Lower leg skin (tissue), 4 donors: ENCODE measurements around the gene HIP1R. TPM values are rescaled to one million over a fixed set of nuclear protein-coding genes. Genes with fewer than 3 reads are reported as not detected.
A peak's percentile ranks its signal among the peaks of the same experiment; 100 is the strongest.

Experiments
- DNase-seq, 2 donors: peaks; one replicate each; pipeline ENCODE4 v3.0.0-alpha.2; 2019; ENCODE audit warnings: low spot score in 2 of 2
- H3K4me3 ChIP-seq: fragments of 200-600 bp; sonication (generic); 2 replicates; pipeline ENCODE4 v1.5.1; 2017; ENCODE audit warnings: mild to moderate bottlenecking, low read depth; ENCODE audit not compliant: poor library complexity, severe bottlenecking
- POLR2A ChIP-seq, 2 donors: fragments of 450-650 bp; IDR thresholded peaks; one replicate each; pipeline ENCODE4 v1.6.1; 2016 to 2017; ENCODE audit warnings: antibody characterized with exemption in 2 of 2, mild to moderate bottlenecking in 1 of 2, moderate library complexity in 1 of 2
- WGBS, 2 donors: methylation state at CpG; one replicate each; pipeline ENCODE4 v1.1.5; 2018; 5-methylcytosine and 5-hydroxymethylcytosine counted together
- intact Hi-C: fragments of 100-400 bp; cut with DNase I; formaldehyde crosslinking; loops from one replicate; pipeline ENCODE4 v1.15.0; 2023; ENCODE audit warnings: low total_unique reads
- total RNA-seq, 4 donors: library from RNA; depleted of rRNA; stranded (reverse); fragments of >200 nt; gene quantifications; one replicate each; pipeline ENCODE4 v1.1.0, GENCODE V29; 2016
- TF ChIP-seq, protein P1 (sequence below), 3 donors: fragments of 450-650 bp; IDR thresholded peaks; one replicate each; pipeline ENCODE4 v1.5.1; 2016; ENCODE audit warnings: antibody characterized with exemption in 3 of 3, mild to moderate bottlenecking in 3 of 3, moderate library complexity in 2 of 3

Gene HIP1R
- total RNA-seq, 4 donors from 2014 or later = 188 to 342 (median 248) TPM

GRCh38 chr12:122835750-122836026 lies 431 bp downstream of the HIP1R start:
- no peak for TF ChIP-seq POLR2A (IDR thresholded peaks at IDR 0.05)
- TF ChIP-seq, protein P1, sequence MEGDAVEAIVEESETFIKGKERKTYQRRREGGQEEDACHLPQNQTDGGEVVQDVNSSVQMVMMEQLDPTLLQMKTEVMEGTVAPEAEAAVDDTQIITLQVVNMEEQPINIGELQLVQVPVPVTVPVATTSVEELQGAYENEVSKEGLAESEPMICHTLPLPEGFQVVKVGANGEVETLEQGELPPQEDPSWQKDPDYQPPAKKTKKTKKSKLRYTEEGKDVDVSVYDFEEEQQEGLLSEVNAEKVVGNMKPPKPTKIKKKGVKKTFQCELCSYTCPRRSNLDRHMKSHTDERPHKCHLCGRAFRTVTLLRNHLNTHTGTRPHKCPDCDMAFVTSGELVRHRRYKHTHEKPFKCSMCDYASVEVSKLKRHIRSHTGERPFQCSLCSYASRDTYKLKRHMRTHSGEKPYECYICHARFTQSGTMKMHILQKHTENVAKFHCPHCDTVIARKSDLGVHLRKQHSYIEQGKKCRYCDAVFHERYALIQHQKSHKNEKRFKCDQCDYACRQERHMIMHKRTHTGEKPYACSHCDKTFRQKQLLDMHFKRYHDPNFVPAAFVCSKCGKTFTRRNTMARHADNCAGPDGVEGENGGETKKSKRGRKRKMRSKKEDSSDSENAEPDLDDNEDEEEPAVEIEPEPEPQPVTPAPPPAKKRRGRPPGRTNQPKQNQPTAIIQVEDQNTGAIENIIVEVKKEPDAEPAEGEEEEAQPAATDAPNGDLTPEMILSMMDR (IDR thresholded peaks at IDR 0.05) = no peak
- peak overlapping the region; percentile 53 for H3K4me3 ChIP-seq
- DNase-seq = peak in 1 of 2 donors; percentile 84
- WGBS, 2 donors = 0% methylated on average over 2 of the region's 43 CpGs; no CpG with 5 or more reads in 1 of the 2 donors
- intact Hi-C loops = no loop called here

DNA sequence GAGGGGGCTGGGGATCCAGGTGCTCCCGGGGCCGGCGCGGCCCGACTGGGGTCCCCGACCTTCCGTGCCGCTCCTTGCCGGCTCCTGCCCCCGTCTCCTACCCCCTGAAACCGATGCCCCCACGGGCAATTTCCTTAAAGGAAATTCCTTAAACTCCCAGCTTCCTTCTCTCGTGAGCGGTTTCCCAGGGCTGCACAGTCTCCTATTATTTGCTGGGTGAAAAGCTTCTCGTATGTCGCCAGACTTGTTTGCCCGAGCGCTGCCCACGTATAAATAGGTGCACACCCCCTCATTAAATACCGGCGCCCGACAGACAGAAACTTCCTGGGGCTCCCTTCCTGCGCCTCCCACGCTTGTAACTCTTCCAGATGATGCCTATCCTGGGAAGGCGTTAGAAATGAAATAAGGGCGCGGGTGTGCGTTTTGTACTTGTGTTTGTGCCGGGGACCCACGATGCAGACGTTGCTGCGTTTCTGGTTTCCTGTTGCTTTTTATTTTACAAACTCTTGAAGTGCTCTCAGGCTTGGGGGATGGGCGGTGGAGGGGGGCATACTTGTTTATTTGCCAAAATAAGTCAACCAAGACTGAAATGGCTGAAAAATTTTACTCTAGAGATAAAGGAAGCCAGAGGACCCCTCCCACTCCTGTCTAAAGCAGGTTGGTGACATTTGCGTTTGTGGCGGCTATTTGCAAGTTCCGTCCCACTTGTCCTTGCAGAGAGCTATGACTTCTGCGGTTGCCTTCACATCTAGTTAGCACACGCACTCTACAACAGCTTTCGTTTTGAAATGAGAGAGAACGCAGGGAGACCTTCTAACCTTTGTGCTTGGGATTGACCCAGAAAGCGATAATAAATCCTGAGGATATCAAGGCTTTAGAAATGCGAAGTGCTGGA lies 1.0 kb downstream of the HIP1R start:
- peak overlapping the region; percentile 53 for H3K4me3 ChIP-seq
- TF ChIP-seq, protein P1 (IDR thresholded peaks at IDR 0.05) = no peak
- TF ChIP-seq POLR2A (IDR thresholded peaks at IDR 0.05) = no peak
- DNase-seq = peak; percentile 40 to 88
- WGBS, 2 donors = 0 to 1% methylated on average over 36 to 40 of the region's 42 CpGs
- intact Hi-C loops = no loop called here

DNA sequence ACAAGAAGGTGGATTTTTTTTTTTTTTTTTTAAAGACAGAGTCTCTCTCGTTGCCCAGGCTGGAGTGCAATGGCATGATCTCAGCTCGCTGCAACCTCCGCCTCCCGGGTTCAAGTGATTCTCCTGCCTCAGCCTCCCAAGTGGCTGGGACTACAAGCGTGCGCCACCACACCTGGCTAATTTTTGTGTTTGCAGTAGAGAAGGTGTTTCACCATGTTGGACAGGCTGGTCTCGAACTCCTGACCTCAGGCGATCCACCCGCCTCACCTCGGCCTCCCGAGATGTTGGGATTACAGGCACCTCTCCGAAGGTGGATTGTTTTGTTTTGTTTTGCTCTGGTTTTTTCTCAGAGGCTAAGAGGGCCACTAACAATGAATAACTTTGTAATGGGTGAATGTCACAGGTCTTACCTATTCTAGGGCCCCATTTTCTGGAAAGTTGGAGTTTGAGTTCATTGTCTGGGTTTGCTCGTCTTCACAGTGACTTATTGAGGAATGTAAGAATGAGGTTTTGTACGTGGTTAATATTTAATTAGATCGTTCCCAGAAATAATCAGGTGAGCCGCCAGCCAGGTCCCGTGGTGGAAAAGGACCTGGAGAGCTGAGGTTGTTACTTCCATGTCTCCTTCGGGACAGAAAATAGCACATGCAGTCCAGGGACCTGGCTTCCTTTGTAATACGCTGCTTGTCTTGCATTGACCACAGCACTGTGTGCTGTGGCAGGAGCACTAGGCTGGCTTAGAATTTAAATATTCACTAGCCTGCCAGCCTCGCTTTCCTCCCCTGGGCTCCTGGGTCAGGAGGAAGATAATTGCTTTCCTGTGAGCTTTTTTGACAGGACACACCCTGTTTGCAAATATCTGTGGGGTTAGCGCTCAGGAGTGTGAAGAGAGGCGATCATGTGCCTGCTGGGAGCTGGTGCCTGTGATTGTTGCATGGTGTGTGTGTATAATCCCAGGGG lies 2.3 kb downstream of the HIP1R start:
- H3K4me3 ChIP-seq = no peak overlapping the region
- WGBS, 2 donors = 75 to 76% methylated on average over 22 of the region's 22 CpGs
- DNase-seq = peak in 1 of 2 donors; percentile 24
- intact Hi-C loops = no loop called here
- no peak for TF ChIP-seq POLR2A (IDR thresholded peaks at IDR 0.05)
- TF ChIP-seq, protein P1 (IDR thresholded peaks at IDR 0.05) = no peak

DNA sequence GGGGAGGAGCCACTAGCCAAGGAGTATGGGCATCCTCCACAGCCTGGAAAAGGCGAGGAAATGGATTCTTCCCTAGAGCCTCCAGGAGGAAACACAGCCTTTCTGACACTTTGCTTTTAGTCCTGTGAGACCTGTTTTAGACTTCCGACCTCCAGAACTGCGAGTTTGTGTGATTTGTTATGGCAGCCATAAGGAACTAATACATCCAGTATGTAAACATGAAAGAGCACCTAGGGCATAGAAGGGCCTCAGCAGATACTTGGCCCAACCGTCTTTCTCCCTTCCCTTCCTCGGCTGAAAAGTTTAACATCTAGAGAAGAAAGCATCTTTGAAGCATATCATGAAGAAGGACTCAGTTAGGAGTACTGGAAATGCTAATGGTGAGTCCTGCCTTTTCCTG lies 3.6 kb downstream of the HIP1R start:
- H3K4me3 ChIP-seq = no peak overlapping the region
- intact Hi-C loops = no loop called here
- 90 to 95% methylated on average over 5 of the region's 5 CpGs for WGBS, 2 donors
- DNase-seq = no peak
- TF ChIP-seq POLR2A (IDR thresholded peaks at IDR 0.05) = no peak
- TF ChIP-seq, protein P1 (IDR thresholded peaks at IDR 0.05) = no peak

DNA sequence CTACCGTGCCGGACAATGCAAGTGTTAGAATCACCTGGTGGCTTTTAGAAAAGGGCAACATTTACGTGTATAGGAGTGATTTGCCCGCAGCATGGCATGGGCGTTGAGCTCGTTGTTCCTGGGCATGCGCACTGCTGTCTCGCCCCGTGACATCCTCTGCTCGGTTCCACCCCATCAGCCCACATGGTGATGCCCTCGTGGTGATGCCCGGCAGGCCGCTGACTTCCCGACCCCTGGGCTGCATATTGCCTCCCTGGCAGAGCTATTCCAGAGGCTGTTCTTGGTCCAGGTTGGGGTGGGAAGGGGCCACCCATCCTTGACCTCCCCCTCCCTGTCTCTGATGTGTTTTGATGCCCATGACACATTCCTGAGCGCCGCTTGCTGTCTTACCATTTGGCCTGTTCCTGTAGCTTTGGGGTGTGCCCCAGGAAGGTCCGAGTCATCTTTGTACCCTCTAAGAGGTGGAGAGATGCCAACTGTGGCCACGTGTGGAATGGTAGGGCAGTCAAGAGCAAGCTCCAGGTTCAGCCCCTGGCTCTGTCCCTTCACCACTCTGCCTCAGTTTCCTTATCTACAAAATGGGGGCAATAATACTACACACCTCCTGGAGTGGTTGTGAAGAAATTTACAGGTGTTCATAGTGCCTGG lies 4.8 kb downstream of the HIP1R start:
- peak; percentile 13 to 84 for DNase-seq
- intact Hi-C loops = no loop called here
- TF ChIP-seq POLR2A (IDR thresholded peaks at IDR 0.05) = no peak
- TF ChIP-seq, protein P1 (IDR thresholded peaks at IDR 0.05) = no peak
- H3K4me3 ChIP-seq = no peak overlapping the region
- 85 to 89% methylated on average over 18 of the region's 18 CpGs for WGBS, 2 donors
